HCEC 1CT (cell line): ENCODE data around the gene HTR7.

Experiments
- DNase-seq: peaks from one replicate; pipeline ENCODE4 v3.0.0-alpha.2; 2017

Gene HTR7

GRCh38 chr10:90800232-90800796 lies 57.5 kb downstream of the HTR7 start:
- DNase-seq, result no peak

GRCh38 chr10:90799172-90799571 lies 58.7 kb downstream of the HTR7 start:
- DNase-seq, result no peak

GRCh38 chr10:90798482-90798881 lies 59.4 kb downstream of the HTR7 start:
- no peak for DNase-seq

- DNase-seq, result no peak
These were observed 67.4 kb downstream of the HTR7 start for GRCh38 chr10:90790422-90790821.

GRCh38 chr10:90788968-90789367 lies 68.9 kb downstream of the HTR7 start:
- DNase-seq, result no peak

GRCh38 chr10:90788199-90788491 lies 69.7 kb downstream of the HTR7 start:
- no peak for DNase-seq

- peak; percentile 26 for DNase-seq
These were observed 70.2 kb downstream of the HTR7 start for GRCh38 chr10:90787393-90788198.

- DNase-seq, result no peak
These were observed 72.1 kb downstream of the HTR7 start for GRCh38 chr10:90785782-90786181.

GRCh38 chr10:90784771-90785170 lies 73.1 kb downstream of the HTR7 start:
- DNase-seq, result no peak

GRCh38 chr10:90780488-90780887 lies 77.4 kb downstream of the HTR7 start:
- DNase-seq, result no peak

- peak; percentile 6 for DNase-seq
These were observed 78.3 kb downstream of the HTR7 start for GRCh38 chr10:90779548-90779947.

- DNase-seq, result no peak
These were observed 80.2 kb downstream of the HTR7 start for GRCh38 chr10:90777621-90778020.

- DNase-seq, result peak; percentile 22
These were observed 82.3 kb downstream of the HTR7 start for GRCh38 chr10:90775351-90776028.

- no peak for DNase-seq
These were observed 87.6 kb downstream of the HTR7 start for GRCh38 chr10:90769946-90770841.

GRCh38 chr10:90751107-90751997 lies 106.5 kb downstream of the HTR7 start:
- peak; percentile 12 for DNase-seq

GRCh38 chr10:90746829-90747228 lies 111.0 kb downstream of the HTR7 start:
- DNase-seq, result no peak

- peak; percentile 34 for DNase-seq
These were observed 112.3 kb downstream of the HTR7 start for GRCh38 chr10:90745565-90745964.

- DNase-seq, result no peak
These were observed 114.5 kb downstream of the HTR7 start for GRCh38 chr10:90743291-90743690.

- DNase-seq, result peak; percentile 66
These were observed 115.8 kb downstream of the HTR7 start for GRCh38 chr10:90741926-90742565.

GRCh38 chr10:90740265-90740664 lies 117.6 kb downstream of the HTR7 start:
- no peak for DNase-seq

GRCh38 chr10:90738885-90739284 lies 119.0 kb downstream of the HTR7 start:
- peak; percentile 23 for DNase-seq

GRCh38 chr10:90734415-90734814 lies 123.4 kb downstream of the HTR7 start:
- no peak for DNase-seq
